ENCODE measurements around the gene CABLES2. TPM values are rescaled to one million over a fixed set of nuclear protein-coding genes. Genes with fewer than 3 reads are reported as not detected.

CABLES2 gene
- total RNA-seq, 1 donor from 2014 or later: 0.43 TPM

DNA sequence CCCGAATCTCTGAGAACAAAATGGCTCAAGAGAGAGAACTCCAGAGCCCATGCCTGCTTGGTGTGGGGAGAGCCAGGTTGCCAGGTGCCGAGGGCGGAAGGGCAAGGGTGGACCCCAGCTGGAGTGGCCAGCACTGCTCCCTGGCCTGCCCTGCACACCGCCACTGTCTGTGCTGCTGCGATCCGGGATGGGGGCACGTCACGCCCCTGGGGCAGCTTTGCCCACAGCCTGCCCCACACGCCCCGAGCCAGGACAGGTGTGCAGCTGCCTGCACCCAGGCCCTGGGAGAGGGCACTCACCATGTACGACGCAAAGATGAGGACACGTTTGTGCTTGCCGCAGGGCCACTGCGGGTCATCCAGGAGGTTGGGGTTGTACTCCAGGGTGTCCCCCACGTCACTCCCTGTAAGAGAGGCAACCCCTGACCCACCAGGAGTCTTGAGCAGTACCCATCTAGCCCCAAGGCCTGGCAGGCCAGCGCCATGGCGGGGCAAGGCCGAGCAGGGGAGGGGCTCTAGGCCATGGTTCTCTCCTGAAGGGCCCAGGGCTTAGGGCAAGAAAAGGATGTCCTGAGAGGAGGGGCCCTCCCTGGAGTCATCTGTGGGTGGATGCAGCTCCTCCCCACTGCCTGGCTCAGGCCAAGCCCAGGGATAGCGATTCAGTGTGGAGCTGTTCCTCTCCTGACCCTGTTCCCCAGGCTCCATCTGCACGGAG is 14.3 kb downstream of the CABLES2 start:
- no peak for DNase-seq (ENCODE audit: low spot score in 2 of 2)
- H3K9me3 ChIP-seq: no peaks in the 10 kb centered on the region
- no peak overlapping the region for H3K27ac ChIP-seq
- H3K4me3 ChIP-seq: no peak overlapping the region
- H3K36me3 ChIP-seq: peaks cover 27 to 58% of the 10 kb centered on the region in 2 donors
- H3K4me1 ChIP-seq: peaks cover 4% of the 10 kb centered on the region in 2 donors
- no peaks in the 10 kb centered on the region for H3K27me3 ChIP-seq
- TF ChIP-seq, protein P1, sequence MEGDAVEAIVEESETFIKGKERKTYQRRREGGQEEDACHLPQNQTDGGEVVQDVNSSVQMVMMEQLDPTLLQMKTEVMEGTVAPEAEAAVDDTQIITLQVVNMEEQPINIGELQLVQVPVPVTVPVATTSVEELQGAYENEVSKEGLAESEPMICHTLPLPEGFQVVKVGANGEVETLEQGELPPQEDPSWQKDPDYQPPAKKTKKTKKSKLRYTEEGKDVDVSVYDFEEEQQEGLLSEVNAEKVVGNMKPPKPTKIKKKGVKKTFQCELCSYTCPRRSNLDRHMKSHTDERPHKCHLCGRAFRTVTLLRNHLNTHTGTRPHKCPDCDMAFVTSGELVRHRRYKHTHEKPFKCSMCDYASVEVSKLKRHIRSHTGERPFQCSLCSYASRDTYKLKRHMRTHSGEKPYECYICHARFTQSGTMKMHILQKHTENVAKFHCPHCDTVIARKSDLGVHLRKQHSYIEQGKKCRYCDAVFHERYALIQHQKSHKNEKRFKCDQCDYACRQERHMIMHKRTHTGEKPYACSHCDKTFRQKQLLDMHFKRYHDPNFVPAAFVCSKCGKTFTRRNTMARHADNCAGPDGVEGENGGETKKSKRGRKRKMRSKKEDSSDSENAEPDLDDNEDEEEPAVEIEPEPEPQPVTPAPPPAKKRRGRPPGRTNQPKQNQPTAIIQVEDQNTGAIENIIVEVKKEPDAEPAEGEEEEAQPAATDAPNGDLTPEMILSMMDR (IDR thresholded peaks at IDR 0.05): no peak
- intact Hi-C loops (cut with DNase I): no loop called here

DNA sequence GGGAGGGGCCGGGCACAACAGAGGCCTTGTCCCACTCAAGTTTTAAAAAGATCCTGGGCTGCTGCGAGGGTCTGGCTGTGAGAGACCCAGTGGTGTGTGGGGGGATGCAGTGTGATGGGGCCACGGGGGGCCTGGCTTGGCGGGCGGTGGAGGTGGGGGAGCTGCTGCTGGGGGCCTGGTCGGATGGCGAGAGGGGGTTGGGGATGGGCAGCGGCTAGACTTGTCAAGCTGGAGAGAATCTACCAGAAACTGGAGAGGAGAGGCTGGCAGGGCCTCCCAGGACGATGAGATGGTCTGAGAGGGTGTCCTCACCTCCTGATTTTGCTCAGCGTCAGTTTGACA is 15.0 kb downstream of the CABLES2 start:
- intact Hi-C loops (cut with DNase I): no loop called here

DNA sequence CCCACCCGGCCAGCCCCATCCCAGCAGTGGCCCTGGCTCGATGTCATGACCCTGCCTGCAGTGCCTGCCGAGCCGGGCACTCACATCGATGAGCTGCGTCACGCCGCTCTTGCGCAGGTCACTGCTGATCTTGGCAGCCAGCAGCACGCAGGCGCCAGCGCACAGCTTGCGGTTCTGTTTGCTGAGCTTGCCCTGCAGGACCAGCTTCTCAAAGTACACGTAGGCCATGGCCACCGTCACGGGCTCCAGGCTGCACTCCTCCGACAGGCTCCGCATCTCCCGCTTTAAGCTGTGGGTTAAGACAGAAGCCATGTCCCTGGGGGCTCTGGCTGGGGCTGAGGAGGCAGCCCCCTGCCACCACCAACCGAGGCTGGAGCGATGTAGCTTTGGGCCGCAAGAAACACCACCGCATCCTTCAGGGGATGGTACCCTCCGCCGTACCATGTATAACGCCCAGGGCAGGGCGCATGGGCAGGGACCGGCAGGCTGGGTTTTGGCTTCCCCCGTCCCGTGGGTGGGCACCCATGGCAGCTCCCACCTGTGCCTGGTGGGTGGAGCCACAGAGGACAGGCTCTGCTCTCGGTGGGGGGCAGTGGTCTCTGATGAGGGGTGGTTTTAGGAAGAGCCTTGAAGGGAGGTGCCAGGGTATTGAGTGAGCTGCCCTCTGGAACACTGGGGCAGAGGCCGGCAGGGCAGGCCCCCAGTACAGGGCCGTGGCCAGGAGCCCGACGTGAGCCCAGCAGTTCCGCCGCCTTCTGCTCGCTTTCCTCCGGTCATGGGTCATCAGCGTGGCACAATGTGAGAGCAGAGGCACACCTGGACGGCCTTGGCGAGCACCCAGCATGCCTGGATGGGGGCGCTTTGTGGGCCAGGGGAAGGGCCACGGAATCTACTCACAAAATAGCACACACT is 15.7 kb downstream of the CABLES2 start:
- Histone ChIP-seq H3K9me3 (no peaks in the 10 kb centered on the region), H3K27ac (no peak overlapping the region), H3K27me3 (no peaks in the 10 kb centered on the region), H3K4me1 (peaks cover 7 to 9% of the 10 kb centered on the region in 2 donors), H3K4me3 (no peak overlapping the region), H3K36me3 (peaks cover 27 to 58% of the 10 kb centered on the region in 2 donors)
- intact Hi-C loops (cut with DNase I): no loop called here
- TF ChIP-seq, protein P1 (IDR thresholded peaks at IDR 0.05): no peak
- no peak for DNase-seq (ENCODE audit: low spot score in 2 of 2)

More for the DNA sequence above, 15.0 kb downstream of the CABLES2 start:
- Histone ChIP-seq H3K9me3 (no peaks in the 10 kb centered on the region), H3K27me3 (no peaks in the 10 kb centered on the region), H3K27ac (no peak overlapping the region), H3K4me3 (no peak overlapping the region), H3K36me3 (peaks cover 27 to 58% of the 10 kb centered on the region in 2 donors), H3K4me1 (peaks cover 7 to 9% of the 10 kb centered on the region in 2 donors)
- DNase-seq (ENCODE audit: low spot score in 2 of 2): no peak
- TF ChIP-seq, protein P1 (IDR thresholded peaks at IDR 0.05): no peak

DNA sequence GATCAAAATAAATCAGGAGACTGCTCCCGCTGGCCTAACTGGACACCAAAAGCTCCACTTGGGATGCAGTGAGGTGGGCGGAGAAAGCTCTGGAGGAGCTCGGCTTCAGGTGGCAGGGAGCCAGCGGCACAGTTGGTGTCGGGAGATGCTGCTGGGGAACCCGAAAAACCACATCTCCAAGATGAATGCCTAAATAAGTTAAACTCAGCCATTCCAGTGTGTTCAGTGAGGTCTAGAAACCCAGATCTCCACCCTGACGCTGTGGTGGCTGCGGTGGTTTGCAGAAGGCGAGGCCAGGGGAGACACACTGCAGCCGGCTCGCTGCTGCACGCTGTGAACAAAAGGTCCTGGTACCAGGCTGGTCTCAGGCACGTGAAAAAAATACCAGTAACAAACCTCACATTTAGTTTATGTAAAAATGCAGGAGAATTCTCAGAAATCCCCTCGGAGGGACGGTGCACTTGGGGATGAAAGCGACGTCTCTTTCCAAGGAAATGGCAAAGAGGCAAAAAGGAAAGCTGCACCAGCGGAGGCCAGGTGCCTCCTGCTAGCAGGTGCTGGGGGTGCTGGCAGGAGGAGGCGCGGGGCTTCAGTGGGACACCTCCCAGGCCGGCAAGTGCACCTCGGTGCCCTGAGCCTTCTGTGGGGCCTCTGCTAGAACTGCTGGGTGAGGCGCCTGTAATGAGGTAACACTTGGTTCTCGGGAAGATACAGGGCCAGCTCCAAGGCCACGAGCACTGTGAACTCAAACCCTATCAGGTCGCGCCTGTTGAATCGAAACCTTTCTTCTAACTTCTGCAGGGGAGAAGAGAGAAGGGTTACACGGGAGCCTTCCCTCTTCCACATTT is 16.5 kb downstream of the CABLES2 start:
- H3K27ac ChIP-seq: no peak overlapping the region
- H3K4me3 ChIP-seq: no peak overlapping the region
- peaks cover 24 to 53% of the 10 kb centered on the region in 2 donors for H3K36me3 ChIP-seq
- H3K27me3 ChIP-seq: no peaks in the 10 kb centered on the region
- DNase-seq (ENCODE audit: low spot score in 2 of 2): no peak
- no peaks in the 10 kb centered on the region for H3K9me3 ChIP-seq
- H3K4me1 ChIP-seq: peaks cover 12 to 15% of the 10 kb centered on the region in 2 donors
- TF ChIP-seq, protein P1 (IDR thresholded peaks at IDR 0.05): no peak
- intact Hi-C loops (cut with DNase I): no loop called here

DNA sequence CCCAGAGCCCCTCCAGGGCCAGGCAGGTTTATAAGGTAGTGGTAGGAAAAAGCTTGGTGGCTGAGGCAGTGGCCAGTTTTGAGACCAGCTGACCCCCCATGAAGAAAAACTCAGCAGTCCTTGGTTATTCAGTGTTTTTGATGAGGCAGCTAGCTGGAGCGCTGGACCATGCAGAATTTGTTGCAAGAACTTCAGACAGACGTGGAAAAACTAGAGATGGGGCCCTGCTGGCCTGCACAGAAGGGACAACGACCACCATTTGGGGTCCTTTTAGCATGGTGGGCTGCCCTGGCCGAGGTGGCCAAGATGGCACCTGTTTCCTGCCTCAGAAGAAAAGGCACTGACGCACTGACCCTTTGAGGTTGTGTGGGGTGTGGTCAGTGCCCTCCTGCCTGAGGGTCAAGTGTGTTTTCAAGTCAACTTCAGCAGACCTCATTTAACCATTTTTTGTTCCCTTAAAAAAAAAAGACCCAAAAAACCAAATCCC is 17.4 kb downstream of the CABLES2 start:
- Histone ChIP-seq H3K27me3 (no peaks in the 10 kb centered on the region), H3K4me1 (peaks cover 12 to 15% of the 10 kb centered on the region in 2 donors), H3K9me3 (no peaks in the 10 kb centered on the region), H3K36me3 (peaks cover 24 to 45% of the 10 kb centered on the region in 2 donors), H3K4me3 (no peak overlapping the region), H3K27ac (no peak overlapping the region)
- DNase-seq (ENCODE audit: low spot score in 2 of 2): no peak
- TF ChIP-seq, protein P1 (IDR thresholded peaks at IDR 0.05): no peak
- intact Hi-C loops (cut with DNase I): loop anchor here (5.0 to 10.0 kb wide), 2 partner anchors 205 to 408 kb away; partner anchors contain the start of genes MRGBP and MTG2

Measured in ascending aorta (tissue), 2 donors.